B cell (primary cell): ENCODE data around the gene C17orf50. TPM values are rescaled to one million over a fixed set of nuclear protein-coding genes. Genes with fewer than 3 reads are reported as not detected.
A peak's percentile ranks its signal among the peaks of the same experiment; 100 is the strongest.

ENCODE experiments used
- ATAC-seq: fragments of 200-7000 bp; cut with Tn5 transposase; one replicate; pipeline ENCODE4 v1.10.0; 2021; ENCODE audit warnings: low read depth, mild to moderate bottlenecking, moderate number of reproducible peaks, moderate library complexity
- CTCF ChIA-PET: fragments of 350-600 bp; sonication (Branson Sonifier 250); formaldehyde crosslinking; loops from one replicate; lab custom pipeline; 2021; ENCODE audit warnings: antibody characterized with exemption, inconsistent platforms; lab: Charles Lee
- POLR2A ChIA-PET: fragments of 350-600 bp; sonication (Branson Sonifier 250); formaldehyde crosslinking; loops from one replicate; lab custom pipeline; 2021; ENCODE audit warnings: antibody characterized with exemption; lab: Charles Lee
- DNase-seq: peaks from one replicate; pipeline ENCODE4 v3.0.0; 2013
- H2AFZ ChIP-seq: 2 replicates; pipeline ENCODE4 v1.6.1; 2012; ENCODE audit warnings: mild to moderate bottlenecking, low read depth, low read length; ENCODE audit not compliant: insufficient read depth, poor library complexity, severe bottlenecking
- H3K27ac ChIP-seq, 2 donors: 1 replicate in 1 of 2; 2 replicates in 1 of 2; pipeline ENCODE4 v1.5.1; 2012 to 2013; ENCODE audit warnings: low read length in 2 of 2, mild to moderate bottlenecking in 2 of 2, moderate library complexity in 1 of 2
- H3K27me3 ChIP-seq, 4 experiments: fragments of 200-600 bp in 1 of 4; sonication (generic) in 1 of 4; replicated peaks in 1 of 4; 1 replicate in 2 of 4; 2 replicates in 2 of 4; pipeline versions ENCODE4 v1.6.1 to v1.7.0; 2013 to 2016; ENCODE audit warnings: low read length in 3 of 4, mild to moderate bottlenecking in 2 of 4, mixed read lengths in 1 of 4, moderate library complexity in 1 of 4; ENCODE audit not compliant: insufficient read depth in 4 of 4, control insufficient read depth in 3 of 4; ENCODE audit errors: control extremely low read depth in 1 of 4
- H3K36me3 ChIP-seq, 2 experiments: replicated peaks in 1 of 2; 1 replicate in 1 of 2; 2 replicates in 1 of 2; pipeline versions ENCODE4 v1.6.1 to v1.7.1; 2013; ENCODE audit warnings: low read length in 1 of 2; ENCODE audit not compliant: insufficient read depth in 2 of 2, control insufficient read depth in 1 of 2; ENCODE audit errors: control extremely low read depth in 1 of 2, extremely low read depth in 1 of 2
- H3K4me1 ChIP-seq, 2 donors: fragments of 200-600 bp in 1 of 2; sonication (generic) in 1 of 2; 1 replicate in 1 of 2; 2 replicates in 1 of 2; pipeline versions ENCODE4 v1.5.1 to v1.6.1; 2013 to 2017; ENCODE audit warnings: low read length in 2 of 2; ENCODE audit not compliant: control insufficient read depth in 2 of 2, insufficient read depth in 2 of 2
- H3K4me2 ChIP-seq: replicated peaks from 2 replicates; pipeline ENCODE3; 2012; ENCODE audit warnings: mild to moderate bottlenecking, low read depth, low read length; ENCODE audit not compliant: poor library complexity, severe bottlenecking
- H3K4me3 ChIP-seq, 5 experiments: fragments of 200-600 bp in 1 of 5; sonication (generic) in 1 of 5; 1 replicate in 3 of 5; 2 replicates in 2 of 5; pipeline versions ENCODE4 v1.5.1 to v1.7.0; 2011 to 2016; ENCODE audit warnings: low read length in 4 of 5, mild to moderate bottlenecking in 4 of 5, low read depth in 2 of 5, control low read depth in 1 of 5, moderate library complexity in 1 of 5; ENCODE audit not compliant: insufficient read depth in 1 of 5; ENCODE audit errors: control extremely low read depth in 1 of 5, extremely low read depth in 1 of 5
- H3K79me2 ChIP-seq: fragments of 200-600 bp; sonication (generic); one replicate; pipeline ENCODE4 v1.6.0; 2016; ENCODE audit warnings: low read length; ENCODE audit not compliant: control insufficient read depth, insufficient read depth
- H3K9ac ChIP-seq: fragments of 200-600 bp; sonication (generic); 2 replicates; pipeline ENCODE4 v1.6.1; 2017; ENCODE audit warnings: mild to moderate bottlenecking, low read length, moderate library complexity
- H3K9me3 ChIP-seq, 3 donors: one replicate each; pipeline versions ENCODE4 v1.6.1 to v1.7.1; 2013; ENCODE audit warnings: low read length in 2 of 3; ENCODE audit not compliant: control insufficient read depth in 2 of 3, insufficient read depth in 1 of 3; ENCODE audit errors: control extremely low read depth in 1 of 3
- H4K20me1 ChIP-seq: 2 replicates; pipeline ENCODE4 v1.6.0; 2012; ENCODE audit warnings: mild to moderate bottlenecking, low read length; ENCODE audit not compliant: insufficient read depth, control insufficient read depth, poor library complexity, severe bottlenecking
- H3K27ac Mint-ChIP-seq: one replicate; pipeline ENCODE4 v1.8.0; 2021; ENCODE audit warnings: mixed read lengths
- H3K27me3 Mint-ChIP-seq: one replicate; pipeline ENCODE4 v1.8.0; 2021; ENCODE audit warnings: mixed read lengths
- H3K4me1 Mint-ChIP-seq: one replicate; pipeline ENCODE4 v1.8.0; 2021; ENCODE audit warnings: mixed read lengths
- H3K4me3 Mint-ChIP-seq: one replicate; pipeline ENCODE4 v1.8.0; 2021; ENCODE audit warnings: mixed read lengths
- H3K9me3 Mint-ChIP-seq: one replicate; pipeline ENCODE4 v1.8.0; 2022; ENCODE audit warnings: mixed read lengths; ENCODE audit not compliant: insufficient read depth
- CTCF ChIP-seq: fragments of 200-600 bp; IDR thresholded peaks from one replicate; pipeline ENCODE4 v1.8.0; 2022; ENCODE audit warnings: antibody characterized with exemption, mild to moderate bottlenecking
- EZH2 ChIP-seq: IDR thresholded peaks from 2 replicates; pipeline ENCODE4 v1.6.1; 2012; ENCODE audit warnings: borderline replicate concordance, low read depth, mild to moderate bottlenecking, moderate library complexity, low read length; ENCODE audit not compliant: insufficient read depth, poor library complexity, severe bottlenecking
- WGBS: methylation state at CpG from one replicate; pipeline ENCODE4 v1.1.5; 2013; ENCODE audit warnings: missing lambda C conversion rate; ENCODE audit not compliant: insufficient coverage; 5-methylcytosine and 5-hydroxymethylcytosine counted together
- intact Hi-C: fragments of 100-400 bp; cut with micrococcal nuclease; formaldehyde crosslinking; loops from one replicate; pipeline ENCODE4 v1.10.0; 2022
- polyA plus RNA-seq: library from polyadenylated mRNA; depleted of rRNA; stranded (reverse); fragments of >200 nt; gene quantifications from 2 replicates; pipeline ENCODE4 v1.2.3, GENCODE V29; 2012
- total RNA-seq, 2 donors: library from RNA; stranded (reverse); fragments of 120-200 nt in 1 of 2; gene quantifications; 1 replicate in 1 of 2; 2 replicates in 1 of 2; pipeline versions ENCODE4 v1.2.3 to v1.2.4, GENCODE V29; 2013 to 2022

Gene C17orf50
- total and polyA plus RNA-seq, 2 donors (not counting 1 experiment from before 2014, with no cell fraction given) = not detected

DNA sequence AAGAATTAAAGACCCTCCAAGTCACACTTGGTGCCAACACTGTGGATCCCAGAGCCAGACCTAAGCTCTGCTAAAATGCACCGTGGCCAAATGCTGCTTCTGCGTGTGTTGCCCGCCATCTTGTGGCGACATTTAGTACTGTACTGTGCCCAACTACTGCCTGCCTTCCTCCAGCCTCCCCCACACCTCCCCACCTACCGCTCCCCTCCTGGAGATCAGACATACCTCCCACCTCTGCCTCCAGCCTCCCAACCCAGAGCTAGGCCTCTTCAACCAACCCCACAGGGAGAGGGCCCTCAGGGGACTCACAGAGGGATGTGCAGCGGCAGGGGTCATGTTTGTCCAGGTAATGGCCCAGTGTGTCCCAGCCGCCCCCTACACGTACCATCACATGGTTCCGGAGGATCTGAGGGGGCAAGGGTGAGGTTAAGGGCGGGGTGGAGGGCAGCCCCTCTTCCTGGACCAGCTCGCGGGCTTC lies 13.1 kb upstream of the C17orf50 start:
- no peak overlapping the region for H3K4me3 Mint-ChIP-seq
- intact Hi-C loops = loop anchor here (1.0 to 5.0 kb wide), 4 partner anchors 193 to 1325 kb away; no protein-coding TSS in a partner anchor
- POLR2A ChIA-PET = interaction anchor here (0.5 kb wide), 1 partner anchor 71 kb away, joined by 3 read pairs; no protein-coding TSS in a partner anchor

More for the DNA sequence above, 13.1 kb upstream of the C17orf50 start:
- Mint-ChIP-seq H3K9me3 (no peaks in the 10 kb centered on the region), H3K4me1 (peaks cover 6% of the 10 kb centered on the region), H3K27ac (no peak overlapping the region), H3K27me3 (peaks cover 51% of the 10 kb centered on the region)
- peaks cover 3 to 10% of the 10 kb centered on the region in 2 donors for H3K4me1 ChIP-seq
- peaks cover 0 to 14% (median 0%) of the 10 kb centered on the region in 3 donors for H3K9me3 ChIP-seq
- no peaks in the 10 kb centered on the region for H4K20me1 ChIP-seq
- ATAC-seq = peak; percentile 92
- no peak overlapping the region for H3K4me2 ChIP-seq
- no peak overlapping the region for H3K9ac ChIP-seq
- 40% methylated on average over 7 of the region's 12 CpGs for WGBS
- H2AFZ ChIP-seq = no peak overlapping the region
- H3K36me3 ChIP-seq = no peaks in the 10 kb centered on the region
- peak; percentile 84 for DNase-seq
- H3K79me2 ChIP-seq = no peaks in the 10 kb centered on the region
- H3K4me3 ChIP-seq = no peak overlapping the region
- H3K27ac ChIP-seq = no peak overlapping the region
- peaks cover 0 to 51% (median 23%) of the 10 kb centered on the region in 4 experiments for H3K27me3 ChIP-seq
- TF ChIP-seq CTCF = peak; percentile 88
- no peak for TF ChIP-seq EZH2
- CTCF ChIA-PET = interaction anchor here (0.7 to 2.7 kb wide), 48 partner anchors 9 to 1550 kb away, joined by 3 to 65 read pairs (median 4); partner anchors contain the start of genes C17orf50 and RASL10B
